NK-92 treated with Interleukin-12 subunit alpha and Interleukin-12 subunit beta, amount 100 ng/mL, for 24 hours (cell line): ENCODE data around the gene KIAA1671.
A peak's percentile ranks its signal among the peaks of the same experiment; 100 is the strongest.
"Not testable (repeated sequence)": the region's sequence is repeated elsewhere in the genome, so short reads cannot be mapped to it uniquely, and the experiment has no call there.

Source experiments
- DNase-seq: peaks from one replicate; lab custom pipeline; 2025; lab: John Stamatoyannopoulos, UW

Gene KIAA1671

DNA sequence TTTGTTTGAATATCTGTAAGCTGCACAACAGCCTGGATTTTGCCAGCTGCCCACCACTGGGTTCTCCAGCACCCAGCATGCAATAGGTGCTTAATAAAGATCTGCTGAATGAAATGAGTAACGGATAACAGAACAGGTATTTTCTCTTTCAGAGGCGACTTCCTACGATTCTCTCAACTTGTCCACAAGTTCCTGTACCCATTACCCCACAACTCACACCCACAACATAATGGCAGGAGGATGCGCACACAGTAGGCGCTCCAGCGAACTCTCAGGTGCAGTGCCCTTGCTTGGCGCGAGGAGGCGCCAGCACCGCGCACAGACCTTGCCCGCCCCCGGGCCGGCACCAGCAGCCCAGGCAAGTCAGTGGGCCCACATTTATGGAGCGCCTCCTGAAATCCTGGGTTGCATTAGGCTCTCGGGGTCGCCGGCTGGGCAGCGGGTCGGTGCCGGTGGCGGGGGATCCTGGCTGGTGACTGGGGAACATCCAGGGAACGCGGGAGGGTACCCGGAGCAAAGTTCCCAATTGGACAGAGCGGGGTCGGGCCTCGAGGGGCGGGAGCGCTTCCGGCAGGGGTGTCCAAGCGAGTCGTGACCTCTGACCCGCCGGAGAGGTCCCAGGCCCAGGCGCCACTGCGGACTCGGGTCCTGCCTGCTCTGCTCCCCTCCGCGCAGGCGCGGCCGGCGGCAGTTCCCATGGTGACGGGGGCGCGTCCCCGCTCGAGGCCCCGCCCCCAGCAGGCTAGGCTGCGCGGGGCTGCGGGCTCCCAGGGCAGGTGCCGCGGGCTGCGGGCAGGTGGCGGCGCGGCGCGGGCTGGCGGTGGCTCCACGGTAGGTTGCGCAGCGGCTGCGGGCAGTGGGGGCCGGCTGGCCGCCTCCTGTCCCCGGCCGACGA, at the start of gene KIAA1671:
TSS of gene KIAA1671 (plus strand) at position 775 of the 895 bp plus-strand sequence. CDS start 75,284 bp downstream, outside the sequence.
- peak; percentile 37 for DNase-seq

DNA sequence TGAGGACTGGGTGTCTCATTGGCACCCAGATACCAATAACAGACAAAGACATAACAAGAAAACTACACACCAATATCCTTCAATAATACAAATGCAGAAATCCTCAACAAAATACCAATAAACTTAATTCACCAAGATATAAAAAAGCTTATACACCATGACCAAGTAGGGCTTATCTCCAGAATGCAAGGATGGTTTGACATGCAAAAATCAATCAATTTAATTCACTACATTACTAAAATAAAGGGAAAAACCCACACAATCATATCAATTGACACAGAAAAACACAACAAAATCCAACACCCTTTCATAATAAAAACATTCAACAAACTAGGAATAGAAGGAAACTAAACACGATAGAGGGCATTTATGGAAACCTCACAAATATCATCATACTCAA, 46.6 kb upstream of the KIAA1671 start:
- no peak for DNase-seq

DNA sequence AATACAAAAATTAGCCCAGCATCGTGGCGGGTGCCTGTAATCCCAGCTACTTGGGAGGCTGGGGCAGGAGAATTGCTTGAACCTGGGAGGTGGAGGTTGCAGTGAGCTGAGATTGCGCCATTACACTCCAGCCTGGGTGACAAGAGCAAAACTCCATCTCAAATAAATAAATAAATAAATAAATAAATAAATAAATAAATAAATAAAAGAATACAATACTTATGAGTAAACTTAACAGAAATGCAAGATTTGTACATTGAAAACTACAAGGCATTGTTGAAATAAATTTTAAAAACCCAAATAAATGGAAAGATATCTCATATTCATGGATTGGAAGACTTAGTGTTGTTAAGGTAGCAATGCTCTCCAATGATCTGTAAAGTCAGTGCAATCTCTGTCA, 45.4 kb upstream of the KIAA1671 start:
- DNase-seq = not testable (repeated sequence)

DNA sequence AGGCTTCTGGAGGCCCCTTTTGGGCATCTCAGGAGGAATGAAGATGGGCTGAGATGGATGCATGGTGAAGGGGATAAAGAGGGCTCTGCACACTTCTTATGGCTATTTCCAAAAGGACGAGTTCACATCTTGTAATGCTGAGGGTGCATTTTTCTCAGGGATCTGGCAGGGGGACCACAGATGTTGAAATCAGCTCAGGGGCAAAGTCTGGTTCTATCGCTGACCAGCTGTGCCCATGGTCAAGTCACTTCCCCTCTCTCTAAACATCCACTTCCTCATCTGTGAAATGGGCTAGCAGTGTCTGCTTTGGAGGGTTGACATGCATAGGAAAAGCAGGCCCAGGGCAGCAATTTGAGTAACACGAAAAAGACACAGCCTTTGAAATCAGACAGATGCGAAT, 32.5 kb upstream of the KIAA1671 start:
- DNase-seq = no peak

DNA sequence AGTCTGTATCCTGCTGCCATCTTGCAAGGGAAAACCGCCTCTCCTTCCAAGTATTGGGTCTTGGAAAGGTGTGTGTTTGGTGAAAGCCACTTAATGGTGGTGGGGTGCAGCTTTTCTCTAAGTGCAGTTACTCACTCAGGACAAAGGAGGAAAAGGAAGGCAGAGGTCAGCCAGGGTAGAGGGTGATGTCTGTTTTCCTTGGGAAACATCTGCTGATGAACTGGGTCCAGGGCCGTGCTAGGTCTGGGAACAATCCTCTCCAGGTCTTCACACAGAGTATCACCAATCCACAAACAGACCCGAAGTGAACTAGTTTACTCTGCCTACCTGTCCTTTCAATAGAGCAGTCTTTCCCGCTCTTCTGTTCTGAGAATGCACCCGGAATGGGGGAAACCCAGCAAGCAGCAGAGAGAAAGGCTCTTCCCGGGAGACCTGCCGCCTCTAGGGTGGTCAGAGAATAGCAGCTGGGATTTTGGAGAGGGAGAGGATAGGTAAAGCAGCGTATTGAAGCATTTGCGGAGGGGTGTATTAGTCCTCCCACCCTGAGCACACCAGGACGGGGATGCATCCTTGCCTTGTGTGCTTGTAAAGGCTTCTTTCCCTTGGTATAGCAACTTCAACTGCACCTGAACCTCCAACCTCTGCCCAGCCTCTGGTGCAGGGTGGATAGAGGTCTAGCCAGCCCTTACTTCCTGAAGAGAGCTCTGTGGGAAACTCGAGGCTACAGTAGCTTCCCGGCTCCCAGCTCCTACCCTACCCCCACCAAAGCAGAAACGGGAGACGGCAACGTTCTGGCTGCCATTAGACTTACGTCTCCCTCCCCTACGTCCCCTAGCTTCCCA, 26.7 kb upstream of the KIAA1671 start:
- no peak for DNase-seq

DNA sequence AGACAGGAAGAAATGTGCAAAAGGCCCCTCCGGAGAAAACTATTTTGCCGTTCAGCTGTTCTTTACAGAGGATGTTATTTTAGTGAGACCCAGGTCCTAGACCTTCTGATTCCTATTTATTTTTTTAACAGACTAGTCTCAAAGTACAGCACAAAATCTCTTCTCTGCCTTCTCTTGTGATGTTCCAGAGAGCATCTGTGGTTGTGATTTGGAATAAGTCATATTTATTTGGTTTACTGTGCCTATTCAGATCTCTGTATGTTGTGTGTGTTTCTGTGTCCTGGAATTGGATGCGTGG, 26.1 kb upstream of the KIAA1671 start:
- no peak for DNase-seq

DNA sequence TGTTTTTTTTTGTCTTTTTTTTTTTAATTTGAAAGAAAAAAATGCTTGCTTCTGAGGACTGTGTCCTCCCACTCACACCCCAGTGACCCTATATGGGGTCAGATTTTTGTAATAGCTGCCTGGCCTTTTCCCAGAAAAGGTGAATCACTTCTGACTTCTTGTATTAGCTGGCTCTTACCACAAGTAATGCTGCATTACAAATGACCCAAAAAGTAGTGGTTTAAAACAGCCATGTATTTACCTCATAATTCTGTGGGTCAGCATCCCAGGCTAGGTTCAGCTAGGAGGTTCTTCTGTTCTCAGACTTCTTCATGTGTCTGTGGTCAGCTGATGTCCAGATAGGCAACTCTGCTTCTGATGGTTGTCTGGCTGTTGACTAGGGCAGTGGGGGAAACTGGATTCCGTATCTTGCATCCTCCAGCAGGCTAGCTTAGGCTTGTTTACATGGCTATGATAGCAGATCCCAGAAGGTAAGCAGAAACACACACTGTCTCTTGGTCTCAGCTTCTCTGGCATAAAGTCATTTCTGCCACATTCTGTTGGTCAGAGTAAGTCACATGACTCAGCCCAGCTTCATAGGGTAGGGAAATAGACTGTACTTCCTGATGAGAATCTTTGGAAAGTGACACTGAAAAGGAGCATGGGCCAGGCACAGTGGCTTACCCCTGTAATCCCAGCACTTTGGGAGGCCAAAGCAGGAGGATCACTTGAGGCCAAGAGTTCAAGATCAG, 25.5 kb upstream of the KIAA1671 start:
- no peak for DNase-seq

DNA sequence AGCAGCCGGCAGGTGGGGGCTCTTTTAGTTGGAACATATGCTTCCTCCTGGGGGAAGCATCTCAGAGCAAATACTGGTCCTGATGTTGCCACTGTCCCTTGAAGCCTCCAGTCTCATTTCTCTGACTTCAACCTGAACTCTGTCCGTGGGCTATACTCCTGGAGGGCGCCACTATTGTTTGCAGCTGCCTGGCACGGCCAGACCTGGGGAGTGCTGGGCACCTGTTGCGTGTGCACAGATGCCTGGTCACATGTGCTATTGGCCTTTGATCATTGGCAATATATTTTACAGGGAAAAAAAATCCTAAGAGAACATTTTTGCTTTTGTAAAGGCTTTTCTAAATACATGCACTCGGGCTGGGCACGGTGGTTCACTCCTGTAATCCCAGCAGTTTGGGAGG, 24.2 kb upstream of the KIAA1671 start:
- no peak for DNase-seq

DNA sequence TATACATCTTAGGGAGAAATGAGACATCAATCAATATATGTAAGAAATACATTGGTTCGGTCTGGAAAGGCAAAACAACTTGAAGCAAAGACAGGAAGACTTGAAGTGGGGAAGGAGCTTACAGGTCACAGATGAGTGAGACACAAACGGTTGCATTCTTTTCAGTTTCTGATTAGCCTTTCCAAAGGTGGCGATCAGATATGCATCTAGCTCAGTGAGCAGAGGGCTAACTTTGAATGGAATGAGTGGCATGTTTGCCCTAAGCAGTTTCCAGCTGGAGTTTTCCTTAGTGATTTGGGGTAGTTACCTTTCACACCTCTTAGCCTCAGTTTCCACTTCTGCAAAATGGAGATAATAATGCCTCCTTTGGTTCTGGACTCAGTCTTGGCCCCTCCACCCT, 21.8 kb upstream of the KIAA1671 start:
- DNase-seq = no peak

DNA sequence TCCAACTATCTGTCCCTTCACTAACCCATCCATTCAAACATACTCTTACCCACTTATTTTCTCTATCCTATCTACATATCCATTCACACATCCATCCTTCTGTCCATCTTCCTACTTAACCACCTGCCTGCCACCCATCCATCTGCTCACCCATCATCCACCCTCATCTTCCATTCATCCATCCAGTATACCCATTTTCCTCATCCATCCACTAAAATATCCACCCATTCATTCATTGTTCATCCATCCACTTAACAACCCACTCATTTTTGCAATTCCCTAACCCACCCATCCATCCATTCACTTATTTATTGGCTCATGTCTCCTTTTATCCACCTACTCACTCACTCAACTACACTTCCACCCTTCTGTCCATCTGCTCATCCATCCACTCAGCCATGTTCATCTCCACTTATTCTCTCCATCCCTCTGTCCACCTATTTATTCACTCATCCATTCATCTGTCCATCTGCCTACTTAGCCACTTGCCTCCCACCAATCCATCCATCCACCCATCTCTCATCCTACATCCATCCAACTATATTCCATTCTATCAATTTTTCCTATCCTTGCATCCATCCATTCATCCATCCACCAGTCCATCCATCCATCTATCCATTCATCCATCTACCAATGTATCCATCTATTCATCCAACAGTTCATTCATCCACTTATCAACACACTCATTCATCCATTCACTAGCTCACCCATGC, 16.6 kb upstream of the KIAA1671 start:
- DNase-seq = no peak

DNA sequence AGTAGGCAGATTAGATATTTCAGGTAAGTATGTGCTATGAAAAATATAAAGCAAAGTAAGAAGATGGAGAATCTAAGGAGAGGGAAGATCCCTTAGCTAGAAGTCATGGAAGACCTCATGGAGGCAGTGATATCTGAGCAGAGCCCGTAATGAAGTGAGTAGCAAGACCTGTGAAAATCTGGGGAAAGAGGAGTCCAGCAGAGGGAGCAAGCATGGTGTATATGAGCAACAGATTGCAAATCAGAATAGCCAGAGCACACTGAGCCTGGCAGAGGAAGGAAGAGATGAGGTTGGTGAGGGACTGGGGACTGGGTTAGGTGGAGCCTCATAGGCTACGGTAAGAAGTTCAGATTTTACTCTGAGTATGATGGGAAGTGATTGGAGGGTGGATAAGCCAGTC, 15.4 kb upstream of the KIAA1671 start:
- DNase-seq = no peak

DNA sequence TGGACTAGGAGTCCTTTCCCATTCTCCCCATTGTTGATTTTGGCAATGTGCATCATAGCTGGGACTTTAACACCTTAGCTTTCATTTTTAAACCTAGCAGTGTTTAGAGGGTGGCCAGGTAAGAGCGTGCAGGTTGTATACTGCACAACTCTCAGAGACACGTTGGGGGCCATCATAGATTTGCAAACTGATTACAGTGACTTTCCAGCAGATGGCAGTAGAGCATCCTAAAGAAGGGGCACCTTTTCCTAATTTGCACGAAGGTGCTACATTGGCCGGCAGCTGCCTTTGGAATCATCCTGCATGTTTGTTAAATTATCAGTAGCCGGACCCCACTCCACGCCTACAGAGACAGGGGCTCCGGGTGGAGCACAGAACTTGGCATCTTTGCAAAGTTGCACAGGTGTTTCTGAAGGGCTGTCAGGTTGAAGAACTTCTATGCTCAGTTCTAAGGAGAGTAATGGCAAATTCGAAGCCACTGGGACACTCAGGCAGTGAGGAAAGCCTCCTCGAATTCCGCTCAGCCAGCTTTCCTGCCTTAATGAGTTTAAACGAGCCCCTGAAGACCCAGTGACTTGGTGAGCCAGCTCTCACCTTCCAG, 13.7 kb upstream of the KIAA1671 start:
- no peak for DNase-seq

DNA sequence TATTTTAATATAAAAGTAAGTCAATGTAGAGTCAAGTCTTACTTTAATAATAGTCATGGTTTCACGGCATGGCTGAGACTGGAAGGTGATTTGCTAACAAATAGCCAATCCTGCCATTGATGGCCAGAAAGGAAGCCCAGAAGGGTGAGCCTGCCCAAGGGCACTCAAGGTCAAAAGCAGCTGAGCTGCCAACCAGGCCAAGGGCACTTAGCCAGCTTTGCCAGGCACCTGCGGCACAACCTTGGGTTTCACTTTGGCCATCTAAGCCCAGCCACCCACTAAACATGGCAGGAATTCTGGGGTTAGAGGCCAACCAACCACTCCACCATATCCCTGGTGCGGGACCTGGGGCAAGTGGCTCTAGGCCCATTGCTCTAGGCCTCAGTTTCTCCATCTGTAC, 10.2 kb upstream of the KIAA1671 start:
- no peak for DNase-seq

DNA sequence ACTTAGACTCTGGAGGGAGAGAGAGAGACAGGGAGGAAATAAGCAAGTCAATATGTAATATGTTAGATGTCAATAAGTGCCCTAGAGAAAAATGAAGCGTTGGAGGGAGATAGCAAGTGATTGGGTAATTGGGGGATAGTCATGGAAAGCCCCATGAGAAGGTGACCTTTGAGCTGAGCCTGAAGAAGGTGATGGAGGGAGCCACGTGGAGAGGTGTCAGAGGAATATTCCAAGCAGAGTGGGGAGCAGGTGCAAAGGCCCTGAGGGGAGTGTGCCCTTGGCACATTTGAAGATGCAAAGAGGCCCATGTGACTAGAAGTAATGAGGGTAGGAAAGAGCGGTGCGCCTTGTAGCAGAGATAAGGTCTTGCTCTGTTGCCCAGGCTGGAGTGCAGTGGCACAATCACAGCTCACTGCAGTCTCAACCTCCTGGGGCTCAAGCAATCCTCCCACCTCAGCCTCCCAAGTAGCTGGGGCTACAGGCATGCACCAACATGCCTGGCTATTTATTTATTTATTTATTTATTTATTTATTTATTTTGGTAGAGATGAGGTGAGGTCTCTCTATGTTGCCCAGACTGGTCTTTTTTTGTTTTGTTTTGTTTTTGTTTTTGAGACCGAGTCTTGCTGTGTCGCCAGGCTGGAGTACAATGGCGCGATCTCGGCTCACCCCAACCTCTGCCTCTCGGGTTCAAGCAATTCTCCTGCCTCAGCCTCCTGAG, 8.1 kb upstream of the KIAA1671 start:
- no peak for DNase-seq

DNA sequence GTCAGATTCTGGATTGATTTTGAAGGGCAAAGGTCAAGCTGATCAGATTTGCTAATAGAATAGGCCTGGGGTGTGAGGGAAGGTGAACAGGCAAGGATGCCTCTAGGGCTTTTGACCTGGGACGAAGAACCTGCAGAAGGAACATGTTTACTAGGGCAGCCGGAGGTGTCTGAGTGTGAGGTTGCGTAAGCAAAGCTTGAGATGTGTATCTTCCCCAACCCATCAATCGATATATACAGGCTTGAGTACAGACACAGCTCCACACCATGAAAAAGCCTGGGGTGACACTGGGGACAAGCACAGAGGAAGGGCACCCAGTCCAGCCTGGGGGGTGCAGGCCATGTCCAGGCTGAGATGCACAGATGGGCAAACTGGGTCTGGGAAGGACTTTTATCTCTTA, 7.1 kb upstream of the KIAA1671 start:
- DNase-seq = no peak

DNA sequence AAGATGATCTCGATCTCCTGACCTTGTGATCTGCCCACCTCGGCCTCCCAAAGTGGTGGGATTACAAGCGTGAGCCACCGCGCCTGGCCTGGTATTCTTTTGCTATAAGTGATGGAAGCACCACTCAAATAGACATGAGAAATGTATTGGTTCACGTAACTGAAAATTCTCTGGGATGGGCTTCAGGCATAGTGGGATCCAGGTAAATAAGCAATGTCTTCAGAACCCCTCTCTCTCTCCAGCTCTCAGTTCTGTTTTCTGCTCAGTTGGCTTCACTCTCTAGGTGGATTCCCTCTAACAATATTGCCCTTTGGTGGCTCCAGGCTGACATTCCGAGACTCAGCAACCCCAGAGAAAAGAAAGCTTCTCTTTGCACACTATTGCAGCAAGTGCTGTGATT, 5.1 kb upstream of the KIAA1671 start:
- DNase-seq = no peak

DNA sequence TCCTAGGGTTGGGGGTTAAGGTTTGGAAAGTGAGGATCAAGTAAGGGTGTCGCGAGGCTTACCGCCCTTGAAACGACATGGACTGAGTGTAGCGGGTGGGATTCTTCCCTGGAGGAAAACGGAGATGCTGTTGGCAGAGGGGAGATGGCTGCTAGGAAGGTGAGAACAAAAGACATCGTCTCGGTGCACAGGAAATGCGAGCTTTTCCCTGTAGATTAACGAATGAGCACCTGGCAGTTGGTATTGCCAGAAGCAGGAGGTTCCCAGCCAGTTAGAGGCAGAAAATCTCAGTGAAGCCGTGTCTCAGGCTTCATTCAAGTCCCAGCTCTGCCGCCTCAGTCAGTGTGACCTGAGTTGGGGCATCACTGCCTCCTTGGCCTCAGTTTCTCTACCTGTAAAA, 4.6 kb upstream of the KIAA1671 start:
- DNase-seq = no peak

DNA sequence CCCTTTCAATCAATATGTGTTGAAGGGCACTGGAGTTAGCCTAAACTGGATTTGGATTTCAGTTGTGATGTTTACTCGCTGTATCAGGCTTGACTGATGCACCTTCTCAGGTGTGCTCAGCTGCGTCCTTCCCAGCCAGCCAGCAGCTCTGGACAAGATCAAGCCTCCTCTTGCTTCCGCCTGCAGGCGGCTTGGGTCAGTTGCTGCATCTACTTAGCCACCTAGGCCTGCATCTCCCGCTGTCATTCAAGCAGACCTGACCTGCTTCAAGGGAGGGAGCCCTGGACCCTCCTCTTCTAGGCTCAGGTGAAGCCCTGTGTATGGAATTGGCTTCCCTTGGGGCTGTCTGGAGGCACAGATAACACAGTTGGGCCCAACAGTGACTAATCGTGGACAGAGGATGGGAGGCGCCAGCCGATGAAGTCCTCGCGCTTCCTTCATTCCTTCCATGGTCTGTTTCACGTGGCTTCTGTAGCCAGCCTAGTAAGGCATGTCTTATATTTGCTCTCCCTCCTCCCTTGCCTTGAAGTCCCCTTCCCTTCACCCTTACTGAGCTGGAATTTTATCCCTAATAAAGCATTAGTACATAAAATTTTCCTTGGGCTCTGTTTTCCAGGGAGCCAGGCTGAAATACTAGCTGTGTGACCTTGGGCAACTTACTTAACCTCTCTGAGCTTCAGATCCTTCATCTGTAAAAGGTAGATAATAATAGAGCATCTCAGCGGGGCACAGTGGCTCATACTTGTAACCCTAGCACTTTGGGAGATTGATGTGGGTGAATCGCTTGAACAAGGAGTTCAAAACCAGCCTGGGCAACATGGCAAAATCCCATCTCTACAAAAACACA, 3.9 kb upstream of the KIAA1671 start:
- no peak for DNase-seq

DNA sequence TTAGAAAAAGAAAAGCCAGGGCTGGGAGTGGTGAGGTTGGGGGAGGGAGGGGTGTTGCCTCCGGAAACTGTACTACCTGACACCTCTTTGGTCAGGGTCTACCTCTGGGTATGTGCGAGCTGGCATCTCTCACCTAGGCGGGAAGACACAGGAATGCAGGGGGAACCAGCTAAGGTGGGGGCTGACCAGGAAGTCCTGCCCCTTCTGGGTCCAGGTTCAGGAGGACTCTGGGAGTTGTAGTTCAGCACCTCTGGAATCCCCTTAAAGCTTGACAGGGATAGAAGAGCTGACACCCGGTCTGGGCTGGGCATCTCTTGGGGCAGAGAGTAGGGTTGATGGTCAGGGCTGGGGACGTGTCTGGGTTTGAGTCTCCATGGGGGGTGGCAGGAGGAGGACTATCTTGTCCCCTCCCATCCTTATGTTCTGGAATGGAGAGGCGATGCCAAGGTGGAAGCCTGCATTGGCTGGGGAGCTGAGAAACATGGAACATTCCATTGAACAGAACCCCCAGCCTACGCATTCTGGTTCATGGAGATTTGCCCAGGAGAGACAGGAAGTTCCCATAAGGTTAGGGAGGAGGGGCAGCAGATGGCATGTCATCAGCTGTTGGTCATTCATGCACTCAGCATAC, 2.1 kb upstream of the KIAA1671 start:
- DNase-seq = no peak
